Activated T-cell treated with anti-CD3 and anti-CD28 coated beads, Interleukin-2, amount 50 U/mL, for 1 hour (primary cell): ENCODE results near the gene C19orf53.
"Not testable (repeated sequence)": the region's sequence is repeated elsewhere in the genome, so short reads cannot be mapped to it uniquely, and the experiment has no call there.

Source experiments
- DNase-seq: peaks from one replicate; pipeline ENCODE4 v3.0.0-alpha.2; 2020

Gene C19orf53

DNA sequence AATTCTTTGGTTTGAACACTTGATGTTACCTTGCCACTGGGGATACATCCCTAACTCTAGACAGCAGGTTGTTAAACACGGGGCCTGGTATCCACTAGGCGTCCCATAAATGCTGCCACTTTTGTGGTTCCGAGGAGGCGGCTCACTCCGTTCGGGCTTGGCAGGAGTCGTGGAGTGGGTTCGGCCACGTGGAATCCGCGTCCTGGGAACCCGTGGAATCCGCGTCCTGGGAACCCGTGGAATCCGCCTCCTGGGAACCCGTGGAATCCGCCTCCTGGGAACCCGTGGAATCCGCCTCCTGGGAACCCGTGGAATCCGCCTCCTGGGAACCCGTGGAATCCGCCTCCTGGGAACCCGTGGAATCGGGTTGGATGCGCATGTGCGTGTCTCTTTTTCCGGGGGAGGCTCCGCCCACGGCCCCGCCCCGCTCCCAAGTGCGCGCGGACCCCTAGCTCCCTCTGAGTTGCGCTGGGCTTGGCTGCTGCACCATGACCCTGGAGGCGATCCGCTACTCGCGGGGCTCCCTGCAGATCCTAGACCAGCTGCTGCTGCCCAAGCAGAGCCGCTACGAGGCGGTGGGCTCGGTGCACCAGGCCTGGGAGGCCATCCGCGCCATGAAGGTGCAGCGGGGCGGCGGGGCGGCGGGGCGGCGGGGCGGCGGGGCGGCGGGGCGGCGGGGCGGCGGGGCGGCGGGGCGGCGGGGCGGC lies 10.0 kb upstream of the C19orf53 start, which contains the start of gene MRI1:
TSS of gene MRI1 (plus strand) at position 422 of the 707 bp plus-strand sequence. CDS start at position 489, 67 bp downstream.
- peak; percentile 78 for DNase-seq

DNA sequence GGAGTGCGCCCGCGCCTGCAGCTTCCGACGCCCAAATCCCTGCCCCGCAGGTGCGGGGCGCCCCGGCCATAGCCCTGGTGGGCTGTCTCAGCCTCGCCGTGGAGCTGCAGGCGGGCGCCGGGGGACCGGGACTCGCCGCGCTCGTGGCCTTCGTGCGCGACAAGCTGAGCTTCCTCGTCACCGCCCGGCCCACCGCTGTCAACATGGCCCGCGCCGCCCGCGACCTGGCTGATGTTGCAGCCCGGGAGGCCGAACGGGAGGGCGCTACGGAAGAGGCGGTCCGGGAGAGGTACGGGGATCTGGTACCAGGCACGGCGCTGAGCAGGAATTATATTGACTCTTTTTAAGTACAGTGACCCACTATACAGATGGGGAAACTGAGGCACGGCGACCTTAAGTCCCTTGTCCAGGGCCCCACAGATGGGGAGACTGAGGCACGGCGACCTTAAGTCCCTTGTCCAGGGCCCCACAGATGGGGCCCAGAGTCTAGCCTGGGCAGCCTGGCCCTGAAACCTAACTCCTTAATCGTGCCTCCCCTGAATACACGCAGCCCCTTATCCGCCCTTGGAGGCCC lies 9.3 kb upstream of the C19orf53 start:
- DNase-seq: peak; percentile 59

- DNase-seq: no peak
Observed at GRCh38 chr19:13765395-13766094, 8.7 kb upstream of the C19orf53 start.

DNA sequence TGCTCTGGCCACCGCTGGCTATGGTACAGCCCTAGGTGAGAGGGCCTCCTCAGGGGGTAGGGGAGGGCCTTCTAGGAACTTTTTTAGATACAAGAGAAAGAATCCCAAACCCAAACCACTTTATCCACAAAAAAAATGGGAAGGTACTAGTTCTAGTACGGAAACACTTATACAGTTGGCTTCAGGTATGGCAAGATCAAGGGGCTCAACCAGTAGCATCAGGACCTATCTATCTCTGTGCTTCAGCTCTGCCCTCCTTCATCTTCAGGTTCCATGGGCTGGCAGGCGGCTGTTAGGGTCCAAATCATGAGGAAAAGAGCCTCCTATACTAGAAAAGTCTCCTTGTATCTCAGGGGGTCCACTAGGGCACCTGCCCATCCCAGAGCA lies 8.2 kb upstream of the C19orf53 start:
- DNase-seq: no peak

DNA sequence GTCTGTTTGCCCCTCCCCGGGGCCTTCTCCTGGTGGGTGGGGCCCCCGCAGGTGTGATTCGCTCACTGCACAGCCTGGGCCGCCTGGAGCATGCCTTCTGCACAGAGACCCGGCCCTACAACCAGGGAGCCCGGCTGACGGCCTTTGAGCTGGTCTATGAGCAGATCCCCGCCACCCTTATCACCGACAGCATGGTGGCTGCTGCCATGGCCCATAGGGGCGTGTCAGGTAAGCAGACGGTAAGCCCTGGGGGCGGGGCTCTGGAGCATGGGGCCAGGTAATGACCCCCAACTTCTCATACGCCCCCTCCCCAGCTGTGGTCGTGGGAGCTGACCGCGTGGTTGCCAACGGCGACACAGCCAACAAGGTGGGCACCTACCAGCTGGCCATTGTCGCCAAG lies 5.7 kb upstream of the C19orf53 start:
- DNase-seq: no peak

DNA sequence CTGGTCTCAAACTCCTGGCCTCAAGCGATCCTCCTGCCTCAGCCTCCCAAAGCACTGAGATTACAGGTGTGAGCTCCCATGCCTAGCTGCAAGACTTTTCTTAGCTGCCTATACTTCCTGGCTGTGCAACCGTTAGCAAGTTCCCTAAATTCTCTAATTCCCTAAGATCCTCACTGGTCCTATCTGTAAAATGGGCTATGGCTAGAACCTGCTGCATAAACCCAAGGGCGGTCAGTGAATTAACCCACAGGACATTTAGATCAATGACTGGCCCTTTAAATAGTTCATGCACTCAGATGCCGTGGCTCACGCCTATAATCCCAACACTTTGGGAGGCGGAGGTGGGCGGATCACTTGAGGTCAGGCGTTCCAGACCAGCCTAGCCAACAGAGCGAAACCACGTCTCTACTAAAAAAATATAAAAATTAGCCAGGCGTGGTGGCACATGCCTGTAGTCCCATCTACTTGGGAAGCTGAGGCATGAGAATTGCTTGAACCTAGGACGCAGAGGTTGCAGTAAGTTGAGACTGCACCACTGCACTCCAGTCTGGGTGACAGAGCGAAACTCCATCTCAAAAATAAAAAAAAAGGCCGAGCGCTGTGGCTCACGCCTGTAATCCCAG lies 4.1 kb upstream of the C19orf53 start:
- no peak for DNase-seq

DNA sequence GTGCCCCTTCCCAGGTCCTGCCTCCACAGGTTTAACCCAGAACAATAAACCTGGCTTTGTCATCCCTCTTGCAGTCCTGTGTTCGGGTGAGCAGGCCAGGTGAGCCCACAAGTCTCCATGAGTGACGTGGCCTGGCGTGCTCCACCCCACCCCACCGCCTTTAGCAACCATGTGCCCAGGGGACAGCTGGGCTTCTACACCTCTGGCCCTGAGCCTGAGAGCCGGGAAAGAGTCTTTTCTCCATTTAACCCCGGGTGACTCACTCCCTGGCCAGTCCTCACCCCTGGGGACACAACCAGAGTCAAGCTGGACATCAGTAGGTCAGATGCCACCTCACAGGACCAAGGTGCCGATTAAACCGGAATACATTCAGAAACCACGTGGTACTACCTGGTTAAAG lies 4.1 kb downstream of the C19orf53 start:
- no peak for DNase-seq

DNA sequence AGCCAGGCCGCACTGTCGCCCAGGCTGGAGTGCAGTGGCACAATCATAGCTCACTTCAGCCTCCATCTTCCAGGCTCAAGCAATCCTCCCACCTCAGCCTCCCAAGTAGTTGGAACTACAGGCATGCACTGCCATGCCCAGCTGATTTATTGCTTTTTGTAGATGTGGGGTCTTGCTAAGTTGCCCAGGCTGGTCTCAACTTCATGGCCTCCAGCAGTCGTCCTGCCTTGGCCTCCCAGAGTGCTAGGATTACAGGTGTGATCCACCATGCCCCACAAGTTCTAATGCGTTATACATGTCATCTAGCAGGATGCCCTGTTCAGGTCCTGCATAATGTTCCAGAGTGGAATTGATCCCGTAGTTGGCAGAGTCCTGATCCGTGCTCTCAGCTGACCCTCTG lies 4.6 kb downstream of the C19orf53 start:
- no peak for DNase-seq

DNA sequence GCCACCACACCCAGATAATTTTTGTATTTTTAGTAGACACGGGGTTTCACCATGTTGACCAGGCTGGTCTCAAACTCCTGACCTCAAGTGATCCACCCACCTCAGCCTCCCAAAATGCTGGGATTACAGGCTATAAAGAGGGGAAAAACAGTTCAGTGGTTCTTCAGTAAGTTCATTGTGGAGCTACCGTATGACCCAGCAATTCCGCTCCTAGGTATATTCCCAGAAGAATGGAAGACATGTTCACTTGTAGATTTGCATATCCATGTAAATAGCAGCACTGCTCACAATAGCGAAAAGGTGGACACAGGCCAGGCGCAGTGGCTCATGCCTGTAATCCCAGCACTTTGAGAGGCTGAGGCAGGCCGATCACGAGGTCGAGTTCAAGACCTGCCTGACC lies 5.5 kb downstream of the C19orf53 start:
- DNase-seq: not testable (repeated sequence)

GRCh38 chr19:13781547-13781946 lies 7.3 kb downstream of the C19orf53 start:
- no peak for DNase-seq

GRCh38 chr19:13782537-13782936 lies 8.3 kb downstream of the C19orf53 start:
- DNase-seq: no peak

DNA sequence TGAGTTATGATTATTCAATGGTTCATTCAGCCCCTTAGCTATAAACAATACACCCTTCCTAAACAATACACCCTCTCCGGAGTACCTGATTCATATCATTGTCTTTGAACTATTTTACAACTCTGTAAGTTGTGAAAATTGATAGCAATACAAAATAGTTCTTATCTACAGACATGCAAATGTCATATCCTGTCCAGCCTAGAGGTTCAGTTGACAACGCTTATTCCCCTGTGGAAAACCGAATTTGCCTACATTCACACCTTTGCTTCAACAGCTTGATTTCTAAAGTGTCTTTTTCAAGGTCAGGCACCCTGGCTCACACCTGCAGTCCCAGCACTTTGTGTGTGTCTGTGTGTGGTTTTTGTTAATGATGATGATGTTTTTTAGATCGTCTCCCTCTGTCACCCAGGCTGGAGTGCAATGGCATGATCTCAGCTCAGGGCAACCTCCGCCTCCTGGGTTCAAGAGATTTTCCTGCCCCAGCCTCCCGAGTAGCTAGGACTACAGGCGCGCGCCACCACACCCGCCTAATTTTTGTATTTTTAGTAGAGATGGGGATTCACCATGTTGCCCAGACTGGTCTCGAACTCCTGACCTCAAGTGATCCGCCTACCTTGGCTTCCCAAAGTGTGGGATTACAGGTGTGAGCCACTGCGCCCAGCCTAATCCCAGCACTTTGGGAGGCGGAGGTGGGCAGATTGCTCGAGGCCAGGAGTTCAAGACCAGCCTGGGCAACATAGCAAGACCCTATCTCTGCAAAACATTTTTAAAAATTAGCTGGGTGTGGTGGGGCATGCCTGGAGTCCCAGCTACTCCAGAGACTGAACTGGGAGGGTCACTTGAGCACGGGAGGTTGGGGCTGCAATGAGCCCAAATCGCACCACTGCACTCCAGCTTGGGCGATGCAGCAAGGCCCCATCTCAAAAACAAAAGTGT lies 9.6 kb downstream of the C19orf53 start:
- no peak for DNase-seq

DNA sequence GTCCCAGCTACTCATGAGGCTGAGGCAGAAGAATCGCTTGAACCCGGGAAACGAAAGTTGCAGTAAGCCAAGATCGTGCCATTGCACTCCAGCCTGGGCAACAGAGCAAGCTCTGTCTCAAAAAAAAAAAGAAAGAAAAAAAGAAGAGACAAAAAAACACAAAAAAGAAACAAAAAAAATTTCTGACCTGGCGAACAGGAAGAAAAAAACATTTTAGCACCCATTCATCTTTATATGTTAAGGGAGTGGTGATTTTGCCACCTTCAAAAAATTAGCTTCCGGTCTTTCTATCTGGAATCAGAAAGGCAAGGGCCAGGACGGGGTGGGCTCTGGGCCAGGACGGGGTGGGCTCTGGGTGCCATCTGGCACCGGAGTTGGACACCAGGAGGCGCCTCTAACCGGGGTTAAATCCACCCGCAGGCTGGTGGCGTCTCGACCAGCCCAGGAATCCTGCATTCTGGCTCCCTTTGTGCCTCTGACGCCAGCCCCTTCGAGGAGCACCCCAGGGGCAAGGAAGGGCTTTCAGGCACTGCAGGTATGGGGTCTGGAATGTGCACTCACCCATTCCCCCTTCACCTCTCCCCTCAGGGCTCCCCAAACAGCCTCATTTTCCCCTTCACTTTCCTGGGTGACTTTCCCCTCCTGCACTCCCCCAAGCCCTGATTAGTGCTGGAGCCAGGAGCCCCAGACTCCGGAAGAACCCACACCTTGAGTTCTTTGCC lies 10.6 kb downstream of the C19orf53 start:
- peak; percentile 78 for DNase-seq

- DNase-seq: peak; percentile 38
Observed at GRCh38 chr19:13788991-13789390, 14.7 kb downstream of the C19orf53 start.

- DNase-seq: no peak
Observed at GRCh38 chr19:13790354-13790753, 16.1 kb downstream of the C19orf53 start.

DNA sequence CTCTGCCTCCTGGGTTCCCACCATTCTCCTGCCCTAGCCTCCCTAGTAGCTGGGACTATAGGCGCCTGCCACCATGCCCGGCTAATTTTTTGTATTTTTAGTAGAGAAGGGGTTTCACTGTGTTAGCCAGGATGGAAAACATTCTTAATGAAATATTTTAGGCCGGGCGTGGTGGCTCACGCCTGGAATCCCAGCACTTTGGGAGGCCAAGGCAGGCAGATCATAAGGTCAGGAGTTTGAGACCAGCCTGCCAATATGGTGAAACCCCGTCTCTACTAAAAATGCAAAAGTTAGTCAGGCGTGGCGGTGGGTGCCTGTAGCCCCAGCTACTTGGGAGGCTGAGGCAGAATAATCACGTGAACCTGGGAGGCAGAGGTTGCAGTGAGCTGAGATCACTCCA lies 19.1 kb downstream of the C19orf53 start:
- DNase-seq: not testable (repeated sequence)

DNA sequence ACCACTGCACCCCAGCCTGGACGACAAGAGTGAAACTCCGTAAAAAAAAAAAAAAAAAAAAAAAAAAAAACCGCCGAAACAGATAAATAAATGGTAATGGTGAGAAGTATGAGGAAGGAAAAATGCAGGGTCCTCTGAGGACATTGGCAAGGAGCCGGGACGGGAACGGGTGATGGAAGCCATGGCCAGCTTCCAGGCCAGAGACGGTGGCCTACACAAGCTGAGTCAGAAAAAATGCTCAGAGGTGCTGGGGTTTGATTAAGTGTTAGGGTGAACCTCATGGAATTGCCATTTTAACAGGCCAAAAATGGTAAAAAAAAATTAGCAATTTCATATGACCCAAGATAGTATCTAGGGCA lies 20.1 kb downstream of the C19orf53 start:
- no peak for DNase-seq

DNA sequence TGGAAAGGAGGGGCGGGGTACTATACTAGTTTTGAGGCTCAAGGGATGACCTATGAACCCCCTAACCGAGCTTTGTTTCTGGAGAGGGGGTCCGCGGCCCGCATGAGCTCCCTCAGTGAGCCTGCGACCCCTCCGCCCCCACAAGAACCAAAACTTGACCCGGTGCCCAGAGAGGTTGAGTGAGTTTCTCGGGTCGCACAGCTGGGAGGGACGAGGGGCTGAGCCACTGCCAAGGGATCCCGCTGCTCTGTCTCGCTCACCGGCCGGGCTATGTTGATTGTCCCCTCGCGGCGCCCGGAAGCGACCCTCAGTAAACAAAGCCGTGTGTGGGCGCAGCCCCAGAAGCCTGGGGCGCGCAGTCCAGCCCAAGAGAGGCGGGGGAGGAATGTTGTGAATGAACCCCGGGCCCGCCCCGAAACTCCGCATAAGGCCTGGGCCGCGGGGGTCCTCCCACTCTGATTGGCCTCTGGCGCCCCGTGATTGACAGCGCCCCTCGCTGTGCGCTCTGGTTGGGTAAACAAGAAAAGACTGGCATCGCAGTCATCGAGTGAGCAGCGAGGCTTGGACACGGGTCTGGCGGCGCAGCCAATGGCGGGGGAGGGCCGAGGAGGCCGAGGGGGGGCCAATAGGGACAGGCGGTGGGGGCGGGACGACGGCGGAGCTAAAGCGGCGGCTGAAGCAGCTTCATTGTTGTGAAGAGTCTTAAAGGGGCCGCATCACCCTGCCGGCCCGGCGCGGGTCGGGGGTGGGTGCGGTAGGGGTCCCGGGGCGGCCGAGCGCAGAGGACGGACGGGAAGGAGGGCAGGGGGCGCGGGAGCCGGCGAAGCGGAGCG lies 20.7 kb downstream of the C19orf53 start, which contains the start of gene ZSWIM4:
TSS of gene ZSWIM4 (plus strand) at position 687 of the 833 bp plus-strand sequence. CDS start 206 bp downstream, outside the sequence.
- peak; percentile 84 for DNase-seq

- DNase-seq: no peak
Observed at GRCh38 chr19:13795595-13796300, 21.5 kb downstream of the C19orf53 start.
